ENCODE data around the gene CXCL16. TPM values are rescaled to one million over a fixed set of nuclear protein-coding genes. Genes with fewer than 3 reads are reported as not detected.

The CXCL16 gene
- total and polyA plus RNA-seq, 8 donors, result 14.2 to 147 (median 16.9) TPM

DNA sequence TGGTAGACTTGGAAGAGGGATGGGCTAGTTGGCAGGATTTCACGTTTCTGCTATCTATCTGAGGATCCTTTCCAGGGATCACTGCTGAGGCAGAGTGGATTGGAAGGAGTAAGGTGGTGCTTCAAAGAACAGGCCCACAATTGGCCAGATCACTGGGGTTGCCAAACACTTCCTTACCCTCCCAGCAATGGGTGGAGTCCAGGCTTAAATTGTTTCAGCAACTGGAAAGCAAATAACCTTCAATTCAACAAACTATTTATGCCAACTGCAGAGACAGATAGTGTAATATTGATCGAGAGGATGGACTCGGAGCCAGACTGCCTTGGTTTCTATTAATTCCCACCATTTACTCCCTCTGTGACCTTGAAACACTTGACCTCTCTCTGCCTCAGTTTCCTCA, 27.2 kb downstream of the CXCL16 start:
- Histone ChIP-seq H3K36me3 (peaks cover 0 to 28% of the 10 kb centered on the region in 2 donors), H3K4me3 (peak overlapping the region in 1 of 2 donors; percentile 88), H3K27me3 (no peaks in the 10 kb centered on the region), H3K4me1 (peaks cover 17 to 73% of the 10 kb centered on the region in 2 donors), H3K9me3 (no peaks in the 10 kb centered on the region), H3K27ac (peak overlapping the region; percentile 91 to 98)
- TF ChIP-seq, protein P1, sequence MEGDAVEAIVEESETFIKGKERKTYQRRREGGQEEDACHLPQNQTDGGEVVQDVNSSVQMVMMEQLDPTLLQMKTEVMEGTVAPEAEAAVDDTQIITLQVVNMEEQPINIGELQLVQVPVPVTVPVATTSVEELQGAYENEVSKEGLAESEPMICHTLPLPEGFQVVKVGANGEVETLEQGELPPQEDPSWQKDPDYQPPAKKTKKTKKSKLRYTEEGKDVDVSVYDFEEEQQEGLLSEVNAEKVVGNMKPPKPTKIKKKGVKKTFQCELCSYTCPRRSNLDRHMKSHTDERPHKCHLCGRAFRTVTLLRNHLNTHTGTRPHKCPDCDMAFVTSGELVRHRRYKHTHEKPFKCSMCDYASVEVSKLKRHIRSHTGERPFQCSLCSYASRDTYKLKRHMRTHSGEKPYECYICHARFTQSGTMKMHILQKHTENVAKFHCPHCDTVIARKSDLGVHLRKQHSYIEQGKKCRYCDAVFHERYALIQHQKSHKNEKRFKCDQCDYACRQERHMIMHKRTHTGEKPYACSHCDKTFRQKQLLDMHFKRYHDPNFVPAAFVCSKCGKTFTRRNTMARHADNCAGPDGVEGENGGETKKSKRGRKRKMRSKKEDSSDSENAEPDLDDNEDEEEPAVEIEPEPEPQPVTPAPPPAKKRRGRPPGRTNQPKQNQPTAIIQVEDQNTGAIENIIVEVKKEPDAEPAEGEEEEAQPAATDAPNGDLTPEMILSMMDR (IDR thresholded peaks at IDR 0.05), result no peak
- ATAC-seq, result no peak
- intact Hi-C loops (cut with DNase I), result no loop called here
- no peak for DNase-seq

DNA sequence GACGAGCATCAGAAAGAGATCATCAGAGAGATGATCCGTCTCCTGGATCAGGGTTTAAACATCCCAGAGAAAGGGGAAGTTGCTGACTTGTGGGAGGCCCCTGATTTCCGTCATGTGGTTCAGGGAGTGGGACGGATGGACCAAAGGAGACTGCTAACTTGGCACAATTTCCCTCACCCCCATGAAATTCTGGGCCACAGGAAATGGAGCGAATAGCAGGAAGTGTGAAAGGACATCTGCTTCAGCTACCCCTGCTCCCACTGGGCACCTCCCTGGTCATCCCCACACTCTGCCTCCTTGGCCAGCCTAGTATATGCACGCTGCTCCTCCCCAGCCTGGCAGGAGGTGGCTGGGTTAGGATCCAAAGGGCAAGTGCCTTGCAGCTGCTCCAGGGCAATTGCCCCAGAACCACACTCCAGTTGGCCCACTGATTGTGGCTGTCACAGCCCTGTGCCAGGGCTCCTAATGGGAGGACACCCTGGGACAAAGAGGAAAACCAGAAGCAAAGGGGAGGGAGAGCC, 28.0 kb downstream of the CXCL16 start:
- peak in 1 of 4 donors; percentile 73 for DNase-seq

DNA sequence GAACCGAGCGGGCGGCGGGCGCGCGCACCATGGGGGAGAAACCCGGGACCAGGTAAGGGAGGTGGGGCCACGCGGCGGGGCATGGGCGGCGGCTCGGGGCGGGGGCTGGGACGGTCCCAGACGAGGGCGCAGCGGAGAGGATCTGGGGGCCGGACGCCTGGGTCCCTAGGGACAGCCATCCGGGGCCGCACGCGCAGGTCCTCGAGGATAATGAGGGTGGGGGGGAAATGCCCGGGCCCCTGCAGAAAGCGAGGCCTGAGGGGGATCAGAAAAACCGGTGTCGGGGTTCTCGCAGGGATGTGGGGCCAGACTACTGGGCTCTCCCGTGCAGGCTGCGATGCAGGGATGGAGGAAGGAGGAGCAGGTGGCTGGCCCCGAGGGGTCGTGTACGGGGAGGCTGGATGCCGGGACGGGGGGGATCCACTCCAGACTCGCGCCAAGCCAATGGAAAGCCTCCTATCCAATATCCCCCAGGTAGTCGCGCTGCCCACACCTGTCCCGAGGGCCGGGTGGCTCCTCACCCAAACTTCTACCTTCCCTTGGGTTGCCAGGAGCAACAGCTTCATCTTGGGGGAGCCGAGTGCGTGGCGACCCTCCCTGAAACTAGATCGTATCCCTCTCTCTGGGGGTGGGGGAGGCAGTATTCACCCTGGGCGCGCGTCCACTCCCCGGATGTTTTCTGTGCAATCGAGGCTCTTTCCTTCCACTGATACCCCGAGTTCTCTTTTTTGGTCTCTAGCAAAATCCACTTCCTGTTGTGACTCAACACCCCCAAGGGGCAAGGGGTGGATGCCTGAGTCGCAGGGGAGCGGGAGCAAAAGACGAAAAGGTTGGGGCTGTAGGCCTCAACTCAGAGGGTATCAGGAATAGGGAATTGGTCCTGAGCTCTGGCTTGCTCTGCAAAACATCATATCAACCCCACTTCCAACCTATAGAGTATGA, 28.8 kb downstream of the CXCL16 start:
- intact Hi-C loops (cut with DNase I), result no loop called here

More for the DNA sequence above, 28.0 kb downstream of the CXCL16 start:
- intact Hi-C loops (cut with DNase I), result no loop called here
- H3K36me3 ChIP-seq, result peaks cover 0 to 20% of the 10 kb centered on the region in 2 donors
- TF ChIP-seq, protein P1 (IDR thresholded peaks at IDR 0.05), result no peak
- no peaks in the 10 kb centered on the region for H3K27me3 ChIP-seq
- peaks cover 17 to 65% of the 10 kb centered on the region in 2 donors for H3K4me1 ChIP-seq
- ATAC-seq, result peak; percentile 0
- peak overlapping the region; percentile 91 to 98 for H3K27ac ChIP-seq
- H3K4me3 ChIP-seq, result peak overlapping the region; percentile 61 to 88
- H3K9me3 ChIP-seq, result no peaks in the 10 kb centered on the region

DNA sequence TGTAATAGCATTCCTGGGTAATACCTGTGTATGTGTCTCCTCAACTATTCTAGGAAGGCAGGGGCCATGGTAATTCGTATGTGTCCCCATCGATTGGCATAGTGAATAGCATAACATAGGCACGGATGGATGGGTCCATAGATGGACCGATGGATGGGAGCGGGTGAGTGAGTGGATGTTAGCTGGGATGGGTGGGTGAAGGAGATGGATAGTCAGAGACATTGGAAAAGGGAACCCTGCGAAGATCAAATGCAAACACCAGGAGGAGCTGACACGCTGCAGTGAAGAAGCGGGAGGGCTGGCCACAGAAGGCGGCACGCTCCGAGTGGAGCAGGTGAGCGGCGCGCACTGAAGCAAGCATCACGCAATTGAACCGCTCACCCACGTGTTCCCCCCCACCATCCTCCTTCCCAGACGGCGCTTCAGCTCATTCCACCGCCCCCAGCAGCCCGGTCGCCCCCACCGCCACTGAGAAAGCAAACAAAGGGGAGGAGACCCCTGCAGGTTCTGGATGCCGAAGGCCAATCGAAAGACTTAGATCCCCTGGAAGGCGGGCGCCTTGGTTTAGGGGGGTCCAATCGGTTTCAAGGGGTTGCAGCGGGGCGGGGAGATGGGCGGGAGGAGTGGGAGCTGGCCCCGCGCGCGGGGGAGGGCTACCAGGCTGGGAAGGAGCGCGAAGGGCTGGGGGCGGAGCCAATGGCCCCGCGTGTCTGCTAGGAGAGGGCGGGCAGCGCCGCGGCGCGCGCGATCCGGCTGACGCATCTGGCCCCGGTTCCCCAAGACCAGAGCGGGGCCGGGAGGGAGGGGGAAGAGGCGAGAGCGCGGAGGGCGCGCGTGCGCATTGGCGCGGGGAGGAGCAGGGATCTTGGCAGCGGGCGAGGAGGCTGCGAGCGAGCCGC, 29.7 kb downstream of the CXCL16 start, which contains the start of gene ARRB2:
ARRB2 (plus strand) TSS at position 839 of the 899 bp plus-strand sequence. CDS start 90 bp downstream, outside the sequence.
- TF ChIP-seq, protein P1 (IDR thresholded peaks at IDR 0.05), result peak; percentile 44 to 66
- H3K9me3 ChIP-seq, result no peaks in the 10 kb centered on the region
- H3K4me1 ChIP-seq, result peaks cover 17 to 54% of the 10 kb centered on the region in 2 donors
- H3K36me3 ChIP-seq, result peaks cover 0 to 9% of the 10 kb centered on the region in 2 donors
- H3K27ac ChIP-seq, result peak within 1 kb of the TSS; percentile 91 to 98
- peak within 1 kb of the TSS; percentile 61 to 88 for H3K4me3 ChIP-seq
- ATAC-seq, result peak; percentile 90
- intact Hi-C loops (cut with DNase I), result loop anchor here in 1 of 2 donors (10.0 kb wide), 1 partner anchor 185 kb away; the partner anchor contains the start of gene C17orf107
- no peaks in the 10 kb centered on the region for H3K27me3 ChIP-seq
- peak; percentile 99 to 100 (median 100) for DNase-seq

More for the DNA sequence above, 28.8 kb downstream of the CXCL16 start:
- Histone ChIP-seq H3K4me1 (peaks cover 17 to 60% of the 10 kb centered on the region in 2 donors), H3K4me3 (peak overlapping the region; percentile 61 to 88), H3K27ac (peak overlapping the region; percentile 91 to 98), H3K36me3 (peaks cover 0 to 13% of the 10 kb centered on the region in 2 donors), H3K27me3 (no peaks in the 10 kb centered on the region), H3K9me3 (no peaks in the 10 kb centered on the region)
- TF ChIP-seq, protein P1 (IDR thresholded peaks at IDR 0.05), result no peak
- ATAC-seq (peak; percentile 1), DNase-seq (peak in 2 of 4 donors; percentile 50 to 86)

Data from left lung (tissue), 10 donors.